GDM1 (cell line): Measurements from ENCODE around the gene SLC22A5.
"Not testable (repeated sequence)": the region's sequence is repeated elsewhere in the genome, so short reads cannot be mapped to it uniquely, and the experiment has no call there.

Source experiments
- DNase-seq: peaks from one replicate; lab custom pipeline; 2025; lab: John Stamatoyannopoulos, UW

Gene SLC22A5

GRCh38 chr5:132428147-132428482 lies 58.6 kb downstream of the SLC22A5 start:
- DNase-seq = no peak

- DNase-seq = no peak
Measured at GRCh38 chr5:132428484-132429462, 59.3 kb downstream of the SLC22A5 start.

GRCh38 chr5:132429463-132430440 lies 60.2 kb downstream of the SLC22A5 start:
- DNase-seq = no peak

GRCh38 chr5:132430746-132431145 lies 61.2 kb downstream of the SLC22A5 start:
- no peak for DNase-seq

GRCh38 chr5:132431632-132432031 lies 62.1 kb downstream of the SLC22A5 start:
- DNase-seq = no peak

GRCh38 chr5:132433141-132433540 lies 63.6 kb downstream of the SLC22A5 start:
- DNase-seq = no peak

GRCh38 chr5:132434416-132435286 lies 65.1 kb downstream of the SLC22A5 start:
- DNase-seq = no peak

GRCh38 chr5:132435447-132435846 lies 65.9 kb downstream of the SLC22A5 start:
- DNase-seq = no peak

GRCh38 chr5:132435886-132436285 lies 66.4 kb downstream of the SLC22A5 start:
- no peak for DNase-seq

GRCh38 chr5:132436936-132437335 lies 67.4 kb downstream of the SLC22A5 start:
- no peak for DNase-seq

GRCh38 chr5:132437604-132438266 lies 68.2 kb downstream of the SLC22A5 start:
- DNase-seq = peak; percentile 71

- DNase-seq = not testable (repeated sequence)
Measured at GRCh38 chr5:132438267-132438645, 68.7 kb downstream of the SLC22A5 start.

- no peak for DNase-seq
Measured at GRCh38 chr5:132438917-132439316, 69.4 kb downstream of the SLC22A5 start.

- no peak for DNase-seq
Measured at GRCh38 chr5:132439521-132440089, 70.1 kb downstream of the SLC22A5 start.

- no peak for DNase-seq
Measured at GRCh38 chr5:132444061-132444460, 74.6 kb downstream of the SLC22A5 start.
